Natural killer cell (primary cell): ENCODE measurements around the gene PDE4D. TPM values are rescaled to one million over a fixed set of nuclear protein-coding genes. Genes with fewer than 3 reads are reported as not detected.

Experiments used
- ATAC-seq, 3 donors: fragments of 150-1000 bp in 2 of 3; fragments of 200-7000 bp in 1 of 3; cut with Tn5 transposase; 1 replicate in 1 of 3; 2 replicates in 2 of 3; pipeline ENCODE4 v1.10.0; 2021; ENCODE audit warnings: mild to moderate bottlenecking in 2 of 3, moderate library complexity in 2 of 3
- DNase-seq, 2 donors: peaks; one replicate each; pipeline versions ENCODE4 v3.0.0 to v3.0.0-alpha.2; 2013 to 2021; ENCODE audit warnings: mixed read lengths in 1 of 2
- H3K27ac ChIP-seq: one replicate; pipeline ENCODE4 v1.5.1; 2013; ENCODE audit warnings: mild to moderate bottlenecking, low read length
- H3K27me3 ChIP-seq: one replicate; pipeline ENCODE4 v1.6.1; 2013; ENCODE audit warnings: low read length; ENCODE audit not compliant: control insufficient read depth, insufficient read depth
- H3K36me3 ChIP-seq: one replicate; pipeline ENCODE4 v1.6.1; 2013; ENCODE audit warnings: low read length; ENCODE audit not compliant: control insufficient read depth, insufficient read depth
- H3K4me1 ChIP-seq: one replicate; pipeline ENCODE4 v1.6.1; 2013; ENCODE audit warnings: low read length; ENCODE audit not compliant: control insufficient read depth, insufficient read depth
- H3K4me3 ChIP-seq: one replicate; pipeline ENCODE4 v1.5.1; 2013; ENCODE audit warnings: low read length
- H3K9me3 ChIP-seq: one replicate; pipeline ENCODE4 v1.6.1; 2013; ENCODE audit warnings: low read length; ENCODE audit not compliant: control insufficient read depth, insufficient read depth
- H3K27ac Mint-ChIP-seq, 2 donors: one replicate each; pipeline ENCODE4 v1.8.0; 2022; ENCODE audit warnings: mild to moderate bottlenecking in 2 of 2, mixed read lengths in 2 of 2, moderate library complexity in 1 of 2
- H3K27me3 Mint-ChIP-seq, 2 donors: one replicate each; pipeline ENCODE4 v1.8.0; 2022; ENCODE audit warnings: low read depth in 2 of 2, mixed read lengths in 2 of 2
- H3K36me3 Mint-ChIP-seq: one replicate; pipeline ENCODE4 v1.8.0; 2022; ENCODE audit warnings: mixed read lengths
- H3K4me1 Mint-ChIP-seq, 2 donors: one replicate each; pipeline ENCODE4 v1.8.0; 2022; ENCODE audit warnings: mixed read lengths in 2 of 2
- H3K4me3 Mint-ChIP-seq: one replicate; pipeline ENCODE4 v1.8.0; 2022; ENCODE audit warnings: mild to moderate bottlenecking, moderate library complexity, mixed read lengths
- H3K9me3 Mint-ChIP-seq, 2 donors: one replicate each; pipeline ENCODE4 v1.8.0; 2022; ENCODE audit warnings: mixed read lengths in 2 of 2
- CTCF ChIP-seq: fragments of 200-600 bp; IDR thresholded peaks from one replicate; pipeline ENCODE4 v1.8.0; 2022; ENCODE audit warnings: antibody characterized with exemption
- WGBS: methylation state at CpG from one replicate; pipeline ENCODE4 v1.1.7; 2013; ENCODE audit warnings: missing lambda C conversion rate; ENCODE audit not compliant: insufficient coverage; 5-methylcytosine and 5-hydroxymethylcytosine counted together
- intact Hi-C: fragments of 100-400 bp; cut with micrococcal nuclease; formaldehyde crosslinking; loops from one replicate; pipeline ENCODE4 v1.14.2; 2022
- total RNA-seq, 4 donors: library from RNA; stranded (reverse); fragments of 120-200 nt in 1 of 4; gene quantifications; one replicate each; pipeline versions ENCODE4 v1.2.3 to v1.2.4, GENCODE V29; 2013 to 2022

PDE4D gene
- total RNA-seq, 3 donors from 2014 or later (not counting 1 experiment from before 2014, with no cell fraction given), result 109 to 170 (median 116) TPM

- WGBS, result 86% methylated on average over 5 of the region's 5 CpGs
- Mint-ChIP-seq H3K4me3 (no peak overlapping the region), H3K4me1 (no peaks in the 10 kb centered on the region), H3K27ac (no peak overlapping the region), H3K27me3 (peaks cover 3 to 14% of the 10 kb centered on the region in 2 donors), H3K9me3 (no peaks in the 10 kb centered on the region), H3K36me3 (no peaks in the 10 kb centered on the region)
- Histone ChIP-seq H3K9me3 (no peaks in the 10 kb centered on the region), H3K36me3 (no peaks in the 10 kb centered on the region), H3K4me1 (no peaks in the 10 kb centered on the region), H3K27ac (no peak overlapping the region), H3K4me3 (no peak overlapping the region), H3K27me3 (no peaks in the 10 kb centered on the region)
- no peak for ATAC-seq
- no peak for TF ChIP-seq CTCF
- DNase-seq, result no peak
- intact Hi-C loops, result no loop called here
These were observed 37.2 kb downstream of the PDE4D start for GRCh38 chr5:59856358-59856757.

GRCh38 chr5:59850766-59851165 lies 42.8 kb downstream of the PDE4D start:
- WGBS, result 89% methylated on average over 2 of the region's 2 CpGs
- peaks cover 2 to 14% of the 10 kb centered on the region in 2 donors for H3K27me3 Mint-ChIP-seq

GRCh38 chr5:59847586-59847985 lies 45.9 kb downstream of the PDE4D start:
- 91% methylated on average over 1 of the region's 2 CpGs for WGBS
- H3K36me3 Mint-ChIP-seq, result no peaks in the 10 kb centered on the region
- no peak for ATAC-seq

More at GRCh38 chr5:59850766-59851165, 42.8 kb downstream of the PDE4D start:
- DNase-seq (no peak), ATAC-seq (no peak)
- no peak overlapping the region for H3K4me3 Mint-ChIP-seq
- Histone ChIP-seq H3K36me3 (no peaks in the 10 kb centered on the region), H3K4me1 (no peaks in the 10 kb centered on the region), H3K27me3 (no peaks in the 10 kb centered on the region), H3K9me3 (no peaks in the 10 kb centered on the region), H3K4me3 (no peak overlapping the region), H3K27ac (no peak overlapping the region)
- H3K36me3 Mint-ChIP-seq, result no peaks in the 10 kb centered on the region
- no peaks in the 10 kb centered on the region for H3K4me1 Mint-ChIP-seq
- intact Hi-C loops, result no loop called here
- TF ChIP-seq CTCF, result no peak
- H3K27ac Mint-ChIP-seq, result no peak overlapping the region
- peaks cover 0 to 2% of the 10 kb centered on the region in 2 donors for H3K9me3 Mint-ChIP-seq

More at GRCh38 chr5:59847586-59847985, 45.9 kb downstream of the PDE4D start:
- no peak overlapping the region for H3K27ac ChIP-seq
- intact Hi-C loops, result no loop called here
- no peaks in the 10 kb centered on the region for H3K4me1 Mint-ChIP-seq
- peaks cover 2 to 10% of the 10 kb centered on the region in 2 donors for H3K27me3 Mint-ChIP-seq
- H3K9me3 Mint-ChIP-seq, result peaks cover 0 to 2% of the 10 kb centered on the region in 2 donors
- H3K9me3 ChIP-seq, result no peaks in the 10 kb centered on the region
- no peak for TF ChIP-seq CTCF
- H3K4me1 ChIP-seq, result no peaks in the 10 kb centered on the region
- H3K27ac Mint-ChIP-seq, result no peak overlapping the region
- H3K4me3 ChIP-seq, result no peak overlapping the region
- no peak overlapping the region for H3K4me3 Mint-ChIP-seq
- DNase-seq, result no peak
- no peaks in the 10 kb centered on the region for H3K36me3 ChIP-seq
- H3K27me3 ChIP-seq, result no peaks in the 10 kb centered on the region
